Measurements from ENCODE around the gene SMYD3.

The SMYD3 gene

DNA sequence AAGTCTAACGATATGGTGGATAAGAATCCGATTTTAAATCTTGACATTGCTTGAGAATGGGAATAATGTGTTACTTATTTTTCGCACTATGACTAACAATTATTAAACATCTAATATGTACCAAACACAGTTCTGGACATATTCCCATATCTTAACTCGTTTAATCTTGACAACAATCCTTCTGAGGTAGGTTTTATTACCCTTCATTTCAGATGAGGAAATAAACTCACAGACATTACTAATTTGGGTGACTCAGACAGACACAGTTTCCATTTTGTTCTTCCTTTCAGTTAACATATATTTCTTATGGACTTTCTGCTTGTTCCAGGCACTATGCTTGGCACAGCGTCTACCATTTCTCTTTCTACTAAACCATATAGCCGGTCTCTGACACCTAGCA is 244.8 kb downstream of the SMYD3 start:
- DNase-seq: no peak

DNA sequence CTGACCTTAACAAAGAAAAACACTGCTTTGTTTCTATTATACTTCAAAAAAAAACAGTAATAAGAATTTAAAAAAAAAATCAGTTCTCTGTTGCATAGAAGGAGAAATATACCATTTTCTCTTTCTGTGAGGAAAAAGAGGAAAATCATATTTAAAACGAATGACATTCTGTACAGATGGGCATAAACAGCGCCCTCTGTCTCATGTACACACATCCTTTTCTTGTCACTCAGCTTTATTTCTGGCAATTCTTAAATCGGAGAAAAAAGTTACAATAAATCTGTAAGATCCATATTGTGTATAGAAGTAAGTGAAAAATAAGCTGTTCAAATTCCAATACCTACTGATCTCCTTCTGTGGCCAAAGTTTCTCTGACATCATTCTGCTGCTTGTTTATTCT is 245.4 kb downstream of the SMYD3 start:
- DNase-seq: no peak

DNA sequence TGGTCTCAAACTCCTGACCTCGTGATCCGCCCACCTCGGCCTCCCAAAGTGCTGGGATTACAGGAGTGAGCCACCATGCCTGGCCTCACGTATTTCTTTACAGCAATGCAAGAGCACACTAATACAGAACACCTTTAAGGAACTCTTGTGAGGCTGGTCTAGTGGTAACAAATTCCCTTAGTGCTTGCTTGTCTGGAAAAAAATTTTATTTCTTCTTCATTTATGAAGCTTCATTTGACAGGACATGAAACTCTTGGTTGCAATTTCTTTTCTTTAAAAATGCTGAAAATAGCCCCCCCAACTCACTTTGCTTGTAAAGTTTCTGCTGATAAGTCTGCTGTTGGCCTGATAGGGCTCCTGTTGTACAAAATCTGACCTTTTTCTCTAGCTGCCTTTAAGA is 248.8 kb downstream of the SMYD3 start:
- no peak for DNase-seq

DNA sequence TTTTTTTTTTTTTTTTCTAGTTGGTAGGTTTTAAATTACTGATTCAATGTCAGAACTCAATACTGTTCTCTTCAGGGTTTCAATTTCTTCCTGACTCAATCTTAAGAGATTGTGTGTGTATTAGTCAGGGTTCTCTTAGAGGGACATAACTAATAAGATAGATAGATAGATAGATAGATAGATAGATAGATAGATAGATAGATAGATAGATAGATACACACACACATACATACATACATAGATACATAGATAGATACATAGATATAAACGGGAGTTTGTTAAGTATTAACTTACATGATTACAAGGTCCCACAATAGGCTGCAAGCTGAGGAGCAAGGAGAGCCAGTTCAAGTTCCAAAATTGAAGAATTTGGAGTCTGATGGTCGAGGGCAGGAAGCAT is 251.3 kb downstream of the SMYD3 start:
- no peak for DNase-seq

DNA sequence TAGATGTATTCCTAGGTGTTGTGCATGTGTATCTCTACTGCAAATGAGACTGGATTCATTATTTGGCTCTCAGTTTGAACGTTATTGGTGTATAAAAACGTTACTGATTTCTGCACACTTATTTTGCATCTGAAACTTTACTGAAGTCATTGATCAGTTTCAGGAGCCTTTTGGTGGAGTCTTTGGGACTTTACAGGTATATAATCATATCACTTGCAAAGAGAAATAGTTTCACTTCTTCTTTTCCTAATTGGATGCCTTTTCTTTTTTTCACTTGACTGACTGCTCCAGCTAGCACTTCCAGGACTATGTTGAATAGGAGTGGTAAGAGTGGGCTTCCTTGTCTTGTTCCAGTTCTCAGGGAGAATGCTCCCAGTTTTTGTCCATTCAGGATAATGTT is 252.2 kb downstream of the SMYD3 start:
- no peak for DNase-seq

DNA sequence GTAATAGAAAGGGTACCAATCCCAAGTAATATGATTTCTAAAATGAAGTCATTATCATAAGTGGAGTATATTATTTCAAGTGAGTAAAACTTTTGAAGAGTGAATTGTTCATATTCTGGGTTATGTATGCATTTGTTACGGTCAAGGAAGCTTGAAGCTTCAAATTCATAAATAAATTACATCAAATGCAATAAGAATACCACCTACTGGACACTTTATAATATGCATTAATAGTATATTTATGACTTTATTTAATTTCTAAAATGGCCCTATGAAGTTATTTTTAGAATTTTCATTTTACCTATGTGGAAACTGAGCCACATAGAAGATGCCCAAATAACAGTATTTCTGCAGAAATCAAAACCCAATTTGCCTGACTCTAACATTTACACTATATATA is 260.6 kb downstream of the SMYD3 start:
- no peak for DNase-seq

GRCh38 chr1:246245541-246245940 is 261.5 kb downstream of the SMYD3 start:
- no peak for DNase-seq

DNA sequence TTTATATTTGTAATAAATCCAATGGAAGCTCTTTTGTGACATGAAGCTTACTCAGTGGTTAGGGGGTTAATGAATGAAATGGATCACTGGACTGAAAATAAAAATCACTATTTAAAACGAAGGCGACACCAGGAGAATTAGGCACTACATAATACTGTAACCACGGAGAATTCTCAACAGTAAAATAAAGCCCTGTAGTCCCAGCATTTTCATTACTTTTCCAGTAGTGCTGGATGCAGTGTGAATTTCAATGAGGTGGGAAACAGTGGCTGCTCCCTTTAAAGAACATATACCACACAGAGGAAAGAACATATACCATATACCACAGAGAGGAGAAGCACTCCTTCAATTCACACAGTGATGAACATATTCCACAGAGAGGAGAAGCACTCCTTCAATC is 275.0 kb downstream of the SMYD3 start:
- no peak for DNase-seq

- DNase-seq: no peak
Observed at GRCh38 chr1:246226041-246226440, 281.0 kb downstream of the SMYD3 start.

DNA sequence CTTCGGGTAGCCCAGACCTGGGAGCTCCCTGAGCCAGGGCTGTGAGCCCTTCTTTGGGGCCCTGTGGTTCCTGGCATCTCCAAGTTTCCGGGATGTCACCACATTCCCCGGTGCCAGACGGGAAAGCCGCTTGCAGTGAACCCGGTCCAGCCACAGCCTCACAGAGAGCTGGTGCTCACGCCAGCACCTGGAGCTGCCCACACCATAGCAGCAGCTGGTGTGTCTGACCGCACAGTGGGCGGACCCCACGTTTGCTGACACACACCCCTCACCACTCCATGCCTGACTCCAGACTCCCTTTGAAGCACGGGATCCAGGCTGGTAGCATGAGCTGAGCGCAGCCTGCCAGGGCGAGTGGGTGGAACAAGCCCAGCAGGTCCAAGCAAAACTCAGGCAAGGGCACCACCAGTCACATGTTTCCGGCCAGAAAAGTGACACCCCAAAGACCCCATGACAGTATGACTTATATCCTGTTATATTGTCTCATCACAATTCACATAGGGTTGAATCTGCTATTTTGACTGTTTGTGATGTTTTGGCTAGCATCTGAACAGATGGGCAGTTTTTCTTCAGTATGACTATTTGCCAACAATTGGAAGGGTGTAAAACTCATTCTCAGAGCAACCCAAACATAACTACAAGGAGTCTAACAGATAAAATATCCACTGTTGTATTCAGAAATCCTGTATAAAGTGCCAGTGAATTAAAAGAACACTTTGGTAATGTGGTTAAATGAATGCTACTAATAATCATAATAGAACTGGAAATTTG is 285.4 kb downstream of the SMYD3 start:
- no peak for DNase-seq

DNA sequence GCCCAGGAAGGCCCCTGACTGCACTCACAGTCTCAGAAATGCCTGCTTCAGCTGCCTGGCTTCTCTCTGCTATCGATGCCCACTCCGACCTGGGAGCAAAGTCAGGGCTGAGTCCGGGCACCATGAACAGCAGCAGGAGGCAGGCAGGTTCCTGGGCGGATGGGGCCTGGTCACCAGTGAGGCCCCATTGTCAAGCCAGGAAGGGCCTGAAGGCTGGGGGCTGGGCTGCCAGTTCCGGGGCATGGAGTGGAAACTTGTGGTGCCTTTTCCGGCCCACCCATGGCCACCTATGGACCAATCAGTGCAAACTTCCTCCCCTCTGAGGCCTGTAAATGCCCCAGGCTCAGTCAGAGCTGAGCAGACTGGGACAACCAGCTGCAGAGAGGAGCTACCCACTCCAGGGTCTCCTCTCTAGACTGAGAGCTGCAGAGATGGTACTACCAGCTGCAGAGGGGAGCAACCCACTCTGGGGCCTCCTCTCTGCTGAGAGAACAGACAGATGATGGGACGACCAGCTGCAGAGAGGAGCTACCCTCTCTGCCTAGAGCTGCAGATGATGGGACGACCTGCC is 286.5 kb downstream of the SMYD3 start:
- no peak for DNase-seq

DNA sequence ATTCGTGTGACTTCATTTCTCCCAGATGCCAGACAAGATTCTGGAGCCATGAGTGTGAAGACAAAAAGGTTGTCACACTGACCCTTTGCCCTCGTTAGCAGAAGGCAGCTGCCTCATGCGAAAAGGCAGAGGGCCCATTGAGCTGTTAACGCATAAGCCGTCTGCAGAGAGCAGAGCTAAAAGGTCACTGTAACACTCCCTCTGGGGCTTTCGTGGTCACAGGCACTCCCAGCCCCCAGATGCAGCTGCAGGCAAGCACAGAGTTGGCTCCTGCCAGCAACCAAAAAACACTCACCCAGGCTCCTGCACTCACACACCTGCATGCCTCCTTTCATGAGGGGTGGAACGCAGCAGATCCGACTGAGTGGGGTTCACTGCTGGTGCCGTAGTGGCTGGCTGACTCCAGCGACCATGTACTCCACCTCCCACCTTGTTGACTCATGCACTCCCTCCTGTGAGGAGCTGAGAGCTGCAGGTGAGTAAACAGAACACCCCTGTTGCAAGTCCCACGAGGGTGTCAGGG is 287.5 kb downstream of the SMYD3 start:
- peak; percentile 87 for DNase-seq

GRCh38 chr1:246218686-246219085 is 288.4 kb downstream of the SMYD3 start:
- DNase-seq: no peak

- no peak for DNase-seq
Observed at GRCh38 chr1:246216906-246217305, 290.2 kb downstream of the SMYD3 start.

DNA sequence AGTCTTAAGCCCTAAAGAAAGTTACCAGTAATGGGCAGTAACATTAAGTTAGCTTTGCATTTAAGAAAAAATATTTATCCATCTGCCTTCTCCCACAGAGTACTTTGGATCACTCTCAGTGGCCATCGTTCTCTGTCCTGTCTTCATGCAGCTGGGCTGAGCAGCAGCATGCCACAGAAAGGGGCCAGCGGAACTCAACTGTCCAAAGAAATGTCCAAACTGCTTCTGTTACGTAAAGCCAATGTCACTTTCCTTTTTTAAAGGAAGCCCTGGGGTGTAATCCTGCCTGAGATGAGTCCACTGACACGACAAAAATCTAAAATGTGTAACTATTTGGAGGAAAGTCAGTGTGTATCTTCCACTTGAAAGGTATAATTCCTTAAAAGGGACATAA is 291.6 kb downstream of the SMYD3 start:
- DNase-seq: no peak

DNA sequence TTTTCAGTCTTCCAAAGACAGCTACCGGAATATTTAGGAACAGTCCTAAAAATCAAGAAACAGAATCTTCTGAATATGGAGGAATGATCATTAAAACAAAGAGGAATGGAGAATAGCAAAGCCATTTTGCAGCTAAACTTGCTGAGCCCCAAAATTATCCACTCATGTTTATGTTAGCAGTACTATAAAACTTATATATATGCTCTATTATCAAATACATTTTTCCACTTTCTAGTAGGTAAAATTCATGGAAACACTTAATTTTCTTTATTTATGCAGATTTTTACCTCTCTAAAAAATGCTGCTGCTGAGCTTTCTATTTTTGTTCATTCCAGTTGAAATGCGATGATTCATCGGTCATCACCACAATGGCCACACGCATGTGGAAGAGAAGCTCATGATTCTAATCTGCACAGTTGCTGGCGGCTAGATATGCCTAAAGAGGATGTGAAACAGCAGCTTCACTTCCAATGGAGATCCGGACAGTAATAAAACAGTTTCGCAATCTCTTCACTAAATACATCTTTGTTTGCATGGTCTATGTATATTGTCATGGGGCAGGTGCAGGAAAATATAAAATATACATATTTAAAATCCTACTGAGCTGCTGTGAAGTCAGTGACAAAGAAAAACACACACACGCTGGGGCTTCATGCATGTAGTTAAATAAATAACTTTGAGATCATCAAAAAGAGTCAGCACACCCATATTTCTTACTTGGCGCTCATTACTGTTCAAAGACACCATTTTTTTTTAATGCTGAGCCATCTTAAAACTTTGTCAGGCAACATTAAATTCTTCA is 292.2 kb downstream of the SMYD3 start:
- DNase-seq: peak; percentile 71

- no peak for DNase-seq
Observed at GRCh38 chr1:246213947-246214346, 293.1 kb downstream of the SMYD3 start.

DNA sequence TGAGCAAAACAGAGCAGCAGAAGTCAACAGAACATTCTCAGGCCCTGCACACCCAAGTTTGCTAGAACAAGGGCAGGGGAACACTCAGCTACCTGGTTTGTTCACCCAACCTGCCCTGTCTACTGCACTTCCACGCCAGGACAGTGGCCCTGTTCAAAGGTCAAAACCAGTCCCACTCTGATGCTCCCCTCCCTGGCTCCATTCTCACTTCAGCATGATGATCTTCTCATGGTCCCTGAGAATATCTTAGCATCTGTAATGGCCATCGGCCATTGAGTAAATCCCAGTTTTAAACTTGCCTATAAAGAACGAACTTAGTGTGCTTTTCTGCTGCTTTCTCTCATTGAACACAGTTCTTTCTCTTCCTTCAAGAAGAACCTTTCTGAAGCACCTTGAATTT is 293.6 kb downstream of the SMYD3 start:
- no peak for DNase-seq

- DNase-seq: no peak
Observed at GRCh38 chr1:246213036-246213435, 294.0 kb downstream of the SMYD3 start.

GRCh38 chr1:246212013-246212412 is 295.1 kb downstream of the SMYD3 start:
- no peak for DNase-seq

GRCh38 chr1:246210756-246211155 is 296.3 kb downstream of the SMYD3 start:
- DNase-seq: peak; percentile 54

GRCh38 chr1:246208105-246208504 is 299.0 kb downstream of the SMYD3 start:
- DNase-seq: no peak

DNA sequence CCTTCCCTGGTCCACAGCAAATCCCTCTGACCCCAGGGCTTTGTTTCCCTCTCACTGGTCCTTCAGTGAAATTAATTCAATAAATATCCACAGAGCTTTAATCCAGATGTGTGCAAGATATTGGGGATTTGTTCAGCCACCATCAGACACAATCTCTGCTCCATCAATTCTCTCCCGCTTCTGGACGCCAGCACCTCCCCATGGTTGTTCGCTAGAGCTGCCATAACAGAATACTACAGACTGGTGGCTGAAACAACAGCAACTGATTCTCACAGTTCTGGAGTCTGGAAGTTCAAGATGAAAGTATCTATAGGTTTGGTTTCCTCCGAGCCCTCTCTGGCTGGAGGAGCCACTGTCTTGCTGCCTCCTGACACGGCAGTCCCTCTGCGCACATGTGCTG is 303.9 kb downstream of the SMYD3 start:
- no peak for DNase-seq

GRCh38 chr1:246200738-246201137 is 306.3 kb downstream of the SMYD3 start:
- DNase-seq: no peak
